Measurements from ENCODE around the gene B9D2. TPM values are rescaled to one million over a fixed set of nuclear protein-coding genes. Genes with fewer than 3 reads are reported as not detected.

The B9D2 gene
- total and polyA plus RNA-seq, 7 donors = 1.7 to 13.1 (median 2.5) TPM

DNA sequence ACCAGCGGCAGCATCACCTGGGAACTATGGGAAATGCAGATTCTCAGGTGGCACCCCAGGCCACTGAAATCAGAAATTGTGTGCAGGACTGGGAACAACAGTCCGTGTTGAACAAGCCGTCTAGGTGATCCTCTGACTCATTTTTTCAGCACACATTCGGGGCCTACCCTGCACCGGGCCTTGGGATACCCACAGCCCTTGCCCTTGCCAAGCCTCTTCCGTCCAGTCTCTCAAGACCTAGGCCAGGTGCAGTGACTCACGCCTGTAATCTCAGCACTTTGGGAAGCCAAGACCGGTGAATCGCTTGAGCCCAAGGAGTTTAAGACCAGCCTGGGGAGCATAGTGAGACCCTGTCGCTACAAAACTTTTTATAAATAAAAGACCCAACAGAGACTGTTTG, 28.5 kb downstream of the B9D2 start:
- intact Hi-C loops (cut with DNase I) = no loop called here
- DNase-seq (no peak), ATAC-seq (no peak)
- Histone ChIP-seq H3K9me3 (no peaks in the 10 kb centered on the region), H3K4me1 (no peaks in the 10 kb centered on the region), H3K27ac (no peak overlapping the region), H3K27me3 (ENCODE audit: insufficient read depth in 3 of 3, low read length in 2 of 3) (no peaks in the 10 kb centered on the region), H3K4me3 (no peak overlapping the region), H3K36me3 (ENCODE audit: insufficient read depth in 1 of 2, low read depth in 1 of 2) (no peaks in the 10 kb centered on the region)
- 91 to 92% (median 92%) methylated on average over 10 of the region's 10 CpGs for WGBS, 3 donors
- TF ChIP-seq, protein P1, sequence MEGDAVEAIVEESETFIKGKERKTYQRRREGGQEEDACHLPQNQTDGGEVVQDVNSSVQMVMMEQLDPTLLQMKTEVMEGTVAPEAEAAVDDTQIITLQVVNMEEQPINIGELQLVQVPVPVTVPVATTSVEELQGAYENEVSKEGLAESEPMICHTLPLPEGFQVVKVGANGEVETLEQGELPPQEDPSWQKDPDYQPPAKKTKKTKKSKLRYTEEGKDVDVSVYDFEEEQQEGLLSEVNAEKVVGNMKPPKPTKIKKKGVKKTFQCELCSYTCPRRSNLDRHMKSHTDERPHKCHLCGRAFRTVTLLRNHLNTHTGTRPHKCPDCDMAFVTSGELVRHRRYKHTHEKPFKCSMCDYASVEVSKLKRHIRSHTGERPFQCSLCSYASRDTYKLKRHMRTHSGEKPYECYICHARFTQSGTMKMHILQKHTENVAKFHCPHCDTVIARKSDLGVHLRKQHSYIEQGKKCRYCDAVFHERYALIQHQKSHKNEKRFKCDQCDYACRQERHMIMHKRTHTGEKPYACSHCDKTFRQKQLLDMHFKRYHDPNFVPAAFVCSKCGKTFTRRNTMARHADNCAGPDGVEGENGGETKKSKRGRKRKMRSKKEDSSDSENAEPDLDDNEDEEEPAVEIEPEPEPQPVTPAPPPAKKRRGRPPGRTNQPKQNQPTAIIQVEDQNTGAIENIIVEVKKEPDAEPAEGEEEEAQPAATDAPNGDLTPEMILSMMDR (IDR thresholded peaks at IDR 0.05) = no peak

DNA sequence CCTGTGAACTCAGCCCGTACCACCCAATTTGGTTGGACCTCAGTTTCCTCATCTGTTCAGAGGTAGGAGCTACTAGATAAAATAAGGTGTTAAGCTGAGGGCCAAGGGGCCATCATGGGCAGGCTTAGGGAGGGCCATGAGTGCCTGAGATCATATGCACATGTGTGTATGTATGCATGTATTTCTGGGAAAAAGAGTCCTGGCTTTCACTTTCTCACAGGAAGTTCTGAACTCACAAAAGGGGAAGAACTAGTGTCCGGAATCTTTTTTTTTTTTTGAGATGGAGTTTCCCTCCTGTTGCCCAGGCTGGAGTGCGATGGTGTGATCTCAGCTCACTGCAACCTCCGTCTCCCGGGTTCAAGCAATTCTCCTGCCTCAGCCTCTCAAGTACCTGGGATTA, 29.2 kb downstream of the B9D2 start:
- H3K36me3 ChIP-seq (ENCODE audit: insufficient read depth in 1 of 2, low read depth in 1 of 2) = no peaks in the 10 kb centered on the region
- TF ChIP-seq, protein P1 (IDR thresholded peaks at IDR 0.05) = no peak
- H3K9me3 ChIP-seq = no peaks in the 10 kb centered on the region
- H3K4me1 ChIP-seq = no peaks in the 10 kb centered on the region
- no peaks in the 10 kb centered on the region for H3K27me3 ChIP-seq (ENCODE audit: insufficient read depth in 3 of 3, low read length in 2 of 3)
- ATAC-seq = no peak
- 64 to 84% (median 77%) methylated on average over 5 of the region's 5 CpGs for WGBS, 3 donors
- no peak overlapping the region for H3K4me3 ChIP-seq
- intact Hi-C loops (cut with DNase I) = no loop called here
- no peak for DNase-seq
- no peak overlapping the region for H3K27ac ChIP-seq

DNA sequence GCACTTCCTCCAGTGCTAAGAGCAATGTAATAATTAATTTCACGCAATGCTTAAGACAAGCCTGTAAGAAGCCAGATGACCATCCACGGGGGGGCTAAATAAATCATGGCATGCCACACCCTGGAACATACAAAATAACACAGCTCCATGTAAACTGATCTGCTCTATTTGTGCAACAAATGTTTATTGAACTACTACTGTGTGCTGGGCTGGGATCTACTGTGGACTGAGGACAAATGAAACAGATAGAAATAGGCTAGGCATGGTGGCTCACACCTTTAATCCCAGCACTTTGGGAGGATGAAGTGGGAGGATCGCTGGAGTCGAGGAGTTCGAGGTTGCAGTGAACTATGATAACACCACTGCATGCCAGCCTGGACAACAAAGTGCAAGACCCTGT, 31.5 kb downstream of the B9D2 start:
- DNase-seq (no peak), ATAC-seq (no peak)
- TF ChIP-seq, protein P1 (IDR thresholded peaks at IDR 0.05) = no peak
- Histone ChIP-seq H3K9me3 (no peaks in the 10 kb centered on the region), H3K36me3 (ENCODE audit: insufficient read depth in 1 of 2, low read depth in 1 of 2) (no peaks in the 10 kb centered on the region), H3K4me3 (no peak overlapping the region), H3K27me3 (ENCODE audit: insufficient read depth in 3 of 3, low read length in 2 of 3) (no peaks in the 10 kb centered on the region), H3K4me1 (peaks cover 12% of the 10 kb centered on the region), H3K27ac (no peak overlapping the region)
- WGBS, 3 donors = 81 to 85% (median 84%) methylated on average over 5 of the region's 5 CpGs
- intact Hi-C loops (cut with DNase I) = no loop called here

DNA sequence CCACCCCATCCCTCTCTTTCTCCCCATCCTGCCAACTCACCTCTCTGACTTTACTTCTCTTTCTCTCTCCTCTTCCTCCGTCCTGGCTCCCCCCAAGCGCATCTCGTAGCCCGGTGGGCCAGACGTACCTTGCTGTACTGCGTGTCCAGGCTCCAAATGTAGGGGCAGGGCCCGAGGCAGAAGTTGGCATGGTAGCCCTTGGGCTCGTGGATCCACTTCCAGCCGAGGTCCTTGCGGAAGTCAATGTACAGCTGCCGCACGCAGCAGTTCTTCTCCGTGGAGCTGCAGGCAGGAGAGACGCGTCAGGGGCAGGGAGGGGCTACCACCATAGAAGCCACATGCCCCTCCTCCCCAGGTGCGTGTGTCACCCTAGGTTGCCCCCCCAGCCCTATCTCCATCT, 31.9 kb downstream of the B9D2 start:
- H3K36me3 ChIP-seq (ENCODE audit: insufficient read depth in 1 of 2, low read depth in 1 of 2) = no peaks in the 10 kb centered on the region
- no peaks in the 10 kb centered on the region for H3K27me3 ChIP-seq (ENCODE audit: insufficient read depth in 3 of 3, low read length in 2 of 3)
- 82 to 86% (median 84%) methylated on average over 16 of the region's 16 CpGs for WGBS, 3 donors
- ATAC-seq = no peak
- intact Hi-C loops (cut with DNase I) = no loop called here
- H3K27ac ChIP-seq = no peak overlapping the region
- H3K4me1 ChIP-seq = peaks cover 17% of the 10 kb centered on the region
- H3K4me3 ChIP-seq = no peak overlapping the region
- no peak for DNase-seq
- no peaks in the 10 kb centered on the region for H3K9me3 ChIP-seq
- TF ChIP-seq, protein P1 (IDR thresholded peaks at IDR 0.05) = no peak

DNA sequence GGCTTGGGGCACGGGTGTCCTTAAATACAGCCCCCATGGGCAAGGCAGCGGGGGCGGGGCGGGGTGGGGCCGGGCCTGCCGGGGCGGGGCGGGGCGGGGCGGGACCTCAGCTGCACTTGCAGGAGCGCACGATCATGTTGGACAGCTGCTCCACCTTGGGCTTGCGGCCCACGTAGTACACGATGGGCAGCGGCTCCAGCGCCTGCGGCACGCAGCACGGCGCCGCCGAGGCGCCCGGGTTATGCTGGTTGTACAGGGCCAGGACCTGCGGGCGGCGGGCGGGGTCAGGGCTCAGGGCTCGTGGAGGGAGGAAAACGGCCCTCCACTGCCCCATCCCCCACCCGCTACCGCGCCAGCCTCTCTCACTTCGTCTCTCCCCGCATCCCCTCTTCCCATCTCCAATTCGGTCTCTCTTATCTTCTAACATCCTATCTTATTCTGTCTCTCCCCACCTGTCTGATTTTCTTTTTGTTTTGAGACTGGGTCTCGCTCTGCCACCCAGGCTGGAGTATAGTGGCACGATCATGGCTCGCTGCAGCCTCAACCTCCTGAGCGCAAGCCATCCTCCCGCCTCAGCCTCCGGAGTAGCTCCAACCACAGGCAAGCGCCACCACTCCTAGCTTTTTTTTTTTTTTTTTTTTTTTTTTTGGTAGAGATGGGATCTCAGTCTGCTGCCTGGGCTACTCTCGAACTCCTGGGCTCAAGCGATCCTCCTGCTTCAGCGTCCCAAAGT, 32.8 kb downstream of the B9D2 start:
- DNase-seq (peak in 1 of 2 donors; percentile 51), ATAC-seq (peak in 1 of 4 donors; percentile 21)
- Histone ChIP-seq H3K27me3 (ENCODE audit: insufficient read depth in 3 of 3, low read length in 2 of 3) (no peaks in the 10 kb centered on the region), H3K36me3 (ENCODE audit: insufficient read depth in 1 of 2, low read depth in 1 of 2) (no peaks in the 10 kb centered on the region), H3K27ac (no peak overlapping the region), H3K4me1 (peaks cover 26% of the 10 kb centered on the region), H3K9me3 (no peaks in the 10 kb centered on the region), H3K4me3 (no peak overlapping the region)
- TF ChIP-seq, protein P1 (IDR thresholded peaks at IDR 0.05) = no peak
- intact Hi-C loops (cut with DNase I) = no loop called here
- WGBS, 3 donors = 52 to 57% (median 54%) methylated on average over 37 to 47 of the region's 47 CpGs
